Right atrium auricular region (tissue), 2 donors: Measurements from ENCODE around the gene YAF2. TPM values are rescaled to one million over a fixed set of nuclear protein-coding genes. Genes with fewer than 3 reads are reported as not detected.

ENCODE experiments used
- DNase-seq: peaks from one replicate; pipeline ENCODE4 v3.0.0-alpha.2; 2019; ENCODE audit warnings: low spot score
- H3K27ac ChIP-seq, 2 donors: fragments of 200-600 bp; sonication (generic); 1 replicate in 1 of 2; 2 replicates in 1 of 2; pipeline ENCODE4 v1.5.1; 2016 to 2019
- H3K27me3 ChIP-seq, 2 donors: fragments of 200-600 bp; sonication (generic); one replicate each; pipeline versions ENCODE4 v1.5.1 to v1.6.0; 2017 to 2019
- H3K36me3 ChIP-seq: fragments of 200-600 bp; sonication (generic); one replicate; pipeline ENCODE4 v1.5.1; 2016
- H3K4me1 ChIP-seq, 2 donors: fragments of 200-600 bp; sonication (generic); one replicate each; pipeline versions ENCODE4 v1.5.1 to v1.6.0; 2017 to 2019
- H3K4me3 ChIP-seq, 2 donors: fragments of 200-600 bp; sonication (generic); 1 replicate in 1 of 2; 2 replicates in 1 of 2; pipeline ENCODE4 v1.5.1; 2017 to 2019; ENCODE audit warnings: mild to moderate bottlenecking in 1 of 2, moderate library complexity in 1 of 2
- H3K9me3 ChIP-seq, 2 donors: fragments of 200-600 bp; sonication (generic); one replicate each; pipeline ENCODE4 v1.5.1; 2019
- total RNA-seq, 2 donors: library from RNA; depleted of rRNA; stranded (reverse); fragments of >200 nt; gene quantifications; one replicate each; pipeline ENCODE4 v1.1.0, GENCODE V29; 2016
- TF ChIP-seq, protein P1 (sequence below), 2 donors: fragments of 200-600 bp; sonication (generic); IDR thresholded peaks; one replicate each; pipeline ENCODE4 v1.5.1; 2019; ENCODE audit warnings: antibody characterized with exemption in 2 of 2

The YAF2 gene
- total RNA-seq, 2 donors from 2014 or later, result 54.3 to 63.2 TPM

DNA sequence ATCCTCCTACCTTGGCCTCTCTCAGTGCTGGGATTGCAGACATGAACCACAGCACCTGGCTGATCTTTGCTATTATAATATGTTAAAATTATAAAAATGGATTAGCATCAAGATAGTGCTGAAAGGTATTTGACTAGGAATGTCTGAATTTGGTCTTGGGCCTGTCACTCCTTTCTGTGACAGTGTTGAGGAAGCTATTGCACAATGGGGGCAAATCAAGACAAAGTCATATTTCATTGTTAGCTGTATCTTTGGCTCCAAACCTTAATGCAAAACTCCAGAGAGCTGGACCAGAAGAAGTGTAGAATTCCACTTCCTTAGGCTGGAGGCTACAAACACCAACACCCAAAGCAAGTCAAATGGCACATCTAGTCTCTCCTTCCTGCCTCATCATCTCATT lies 45.7 kb upstream of the YAF2 start:
- no peak overlapping the region for H3K27ac ChIP-seq
- H3K4me3 ChIP-seq, result no peak overlapping the region
- H3K9me3 ChIP-seq, result no peaks in the 10 kb centered on the region
- no peaks in the 10 kb centered on the region for H3K4me1 ChIP-seq
- no peaks in the 10 kb centered on the region for H3K36me3 ChIP-seq
- TF ChIP-seq, protein P1, sequence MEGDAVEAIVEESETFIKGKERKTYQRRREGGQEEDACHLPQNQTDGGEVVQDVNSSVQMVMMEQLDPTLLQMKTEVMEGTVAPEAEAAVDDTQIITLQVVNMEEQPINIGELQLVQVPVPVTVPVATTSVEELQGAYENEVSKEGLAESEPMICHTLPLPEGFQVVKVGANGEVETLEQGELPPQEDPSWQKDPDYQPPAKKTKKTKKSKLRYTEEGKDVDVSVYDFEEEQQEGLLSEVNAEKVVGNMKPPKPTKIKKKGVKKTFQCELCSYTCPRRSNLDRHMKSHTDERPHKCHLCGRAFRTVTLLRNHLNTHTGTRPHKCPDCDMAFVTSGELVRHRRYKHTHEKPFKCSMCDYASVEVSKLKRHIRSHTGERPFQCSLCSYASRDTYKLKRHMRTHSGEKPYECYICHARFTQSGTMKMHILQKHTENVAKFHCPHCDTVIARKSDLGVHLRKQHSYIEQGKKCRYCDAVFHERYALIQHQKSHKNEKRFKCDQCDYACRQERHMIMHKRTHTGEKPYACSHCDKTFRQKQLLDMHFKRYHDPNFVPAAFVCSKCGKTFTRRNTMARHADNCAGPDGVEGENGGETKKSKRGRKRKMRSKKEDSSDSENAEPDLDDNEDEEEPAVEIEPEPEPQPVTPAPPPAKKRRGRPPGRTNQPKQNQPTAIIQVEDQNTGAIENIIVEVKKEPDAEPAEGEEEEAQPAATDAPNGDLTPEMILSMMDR (IDR thresholded peaks at IDR 0.05), result no peak
- no peak for DNase-seq
- H3K27me3 ChIP-seq, result no peaks in the 10 kb centered on the region

GRCh38 chr12:42282294-42282693 lies 44.2 kb upstream of the YAF2 start:
- Histone ChIP-seq H3K9me3 (no peaks in the 10 kb centered on the region), H3K36me3 (no peaks in the 10 kb centered on the region), H3K27ac (no peak overlapping the region), H3K4me1 (no peaks in the 10 kb centered on the region), H3K27me3 (no peaks in the 10 kb centered on the region), H3K4me3 (no peak overlapping the region)
- TF ChIP-seq, protein P1 (IDR thresholded peaks at IDR 0.05), result no peak
- no peak for DNase-seq

DNA sequence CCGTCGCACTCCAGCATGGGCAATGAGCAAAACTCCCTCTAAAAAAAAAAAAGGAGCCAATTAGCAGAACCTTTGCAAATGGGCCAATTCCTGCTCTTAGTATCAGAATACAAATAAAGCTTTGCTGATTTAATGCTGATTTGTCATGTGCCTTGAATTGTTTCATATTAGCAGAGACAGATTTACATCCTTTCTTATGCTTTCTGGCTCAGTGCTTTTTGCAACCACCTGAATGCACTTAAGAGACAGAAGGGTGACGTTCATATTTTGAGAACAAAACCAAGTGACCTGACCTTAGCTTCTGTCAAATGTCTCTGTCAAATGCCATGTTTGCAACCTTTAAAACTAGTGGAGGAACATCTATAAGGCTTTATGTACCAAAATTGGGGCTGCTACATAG lies 43.8 kb upstream of the YAF2 start:
- H3K27me3 ChIP-seq, result no peaks in the 10 kb centered on the region
- TF ChIP-seq, protein P1 (IDR thresholded peaks at IDR 0.05), result no peak
- no peak for DNase-seq
- no peaks in the 10 kb centered on the region for H3K4me1 ChIP-seq
- no peaks in the 10 kb centered on the region for H3K36me3 ChIP-seq
- H3K9me3 ChIP-seq, result no peaks in the 10 kb centered on the region
- no peak overlapping the region for H3K4me3 ChIP-seq
- no peak overlapping the region for H3K27ac ChIP-seq

- no peak overlapping the region for H3K27ac ChIP-seq
- no peaks in the 10 kb centered on the region for H3K9me3 ChIP-seq
- TF ChIP-seq, protein P1 (IDR thresholded peaks at IDR 0.05), result no peak
- no peaks in the 10 kb centered on the region for H3K36me3 ChIP-seq
- DNase-seq, result no peak
- H3K4me3 ChIP-seq, result no peak overlapping the region
- H3K27me3 ChIP-seq, result no peaks in the 10 kb centered on the region
- no peaks in the 10 kb centered on the region for H3K4me1 ChIP-seq
Observed at GRCh38 chr12:42281278-42281677, 43.2 kb upstream of the YAF2 start.

- TF ChIP-seq, protein P1 (IDR thresholded peaks at IDR 0.05), result no peak
- Histone ChIP-seq H3K27ac (no peak overlapping the region), H3K36me3 (no peaks in the 10 kb centered on the region), H3K4me1 (no peaks in the 10 kb centered on the region), H3K9me3 (no peaks in the 10 kb centered on the region), H3K4me3 (no peak overlapping the region), H3K27me3 (no peaks in the 10 kb centered on the region)
- DNase-seq, result no peak
Observed at GRCh38 chr12:42278128-42278510, 40.1 kb upstream of the YAF2 start.

DNA sequence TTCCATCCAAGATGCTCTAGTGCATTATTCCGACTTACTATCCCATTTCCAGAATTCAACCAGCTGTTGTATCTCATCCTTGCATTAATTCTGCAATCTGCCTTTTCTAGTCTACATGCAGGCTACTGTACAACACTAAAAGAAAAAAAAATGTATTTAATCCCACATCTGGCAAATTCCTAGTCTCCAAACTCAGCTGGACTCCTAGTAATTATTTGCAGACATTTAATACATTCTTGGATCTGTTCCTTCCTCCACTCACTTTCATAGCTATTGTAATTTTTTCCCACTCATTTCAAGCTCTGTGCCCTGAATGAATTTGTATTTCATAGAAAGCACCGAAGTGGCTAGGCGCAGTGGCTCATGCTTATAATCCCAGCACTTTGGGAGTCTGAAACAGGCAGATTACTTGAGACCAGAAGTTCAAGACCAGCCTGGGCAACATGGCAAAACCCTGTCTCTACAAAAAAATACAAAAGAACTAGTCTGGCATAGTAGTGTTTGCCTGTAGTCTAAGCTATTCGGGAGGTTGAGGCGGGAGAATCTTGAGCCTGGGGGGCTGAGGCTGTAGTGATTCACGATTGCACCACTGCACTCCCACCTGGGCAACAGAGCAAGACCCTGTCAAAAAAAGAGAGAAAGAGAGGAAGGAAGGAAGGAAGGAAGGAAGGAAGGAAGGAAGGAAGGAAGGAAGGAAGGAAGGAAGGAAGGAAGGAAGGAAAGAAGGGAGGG lies 39.5 kb upstream of the YAF2 start:
- Histone ChIP-seq H3K4me3 (no peak overlapping the region), H3K27ac (no peak overlapping the region), H3K36me3 (no peaks in the 10 kb centered on the region), H3K27me3 (no peaks in the 10 kb centered on the region), H3K9me3 (no peaks in the 10 kb centered on the region), H3K4me1 (no peaks in the 10 kb centered on the region)
- TF ChIP-seq, protein P1 (IDR thresholded peaks at IDR 0.05), result no peak
- DNase-seq, result no peak
